Ishikawa (cell line): ENCODE results near the gene NAV3.

Experiments used
- CEBPB ChIP-seq: IDR thresholded peaks from 2 replicates; pipeline ENCODE4 v1.6.1; 2012
- CREB1 ChIP-seq: IDR thresholded peaks from 2 replicates; pipeline ENCODE4 v1.6.1; 2012; ENCODE audit warnings: low read depth
- RAD21 ChIP-seq: IDR thresholded peaks from 2 replicates; pipeline ENCODE4 v1.6.1; 2012; ENCODE audit warnings: low read depth
- TEAD4 ChIP-seq: IDR thresholded peaks from 2 replicates; pipeline ENCODE4 v1.6.1; 2012
- YY1 ChIP-seq: IDR thresholded peaks from 2 replicates; pipeline ENCODE4 v1.6.1; 2012; ENCODE audit warnings: low read depth
- TF ChIP-seq, protein P1 (sequence below): IDR thresholded peaks from 2 replicates; pipeline ENCODE4 v1.6.1; 2012
- TF ChIP-seq, protein P2 (sequence below): IDR thresholded peaks from 2 replicates; pipeline ENCODE4 v1.6.1; 2012

DNA sequence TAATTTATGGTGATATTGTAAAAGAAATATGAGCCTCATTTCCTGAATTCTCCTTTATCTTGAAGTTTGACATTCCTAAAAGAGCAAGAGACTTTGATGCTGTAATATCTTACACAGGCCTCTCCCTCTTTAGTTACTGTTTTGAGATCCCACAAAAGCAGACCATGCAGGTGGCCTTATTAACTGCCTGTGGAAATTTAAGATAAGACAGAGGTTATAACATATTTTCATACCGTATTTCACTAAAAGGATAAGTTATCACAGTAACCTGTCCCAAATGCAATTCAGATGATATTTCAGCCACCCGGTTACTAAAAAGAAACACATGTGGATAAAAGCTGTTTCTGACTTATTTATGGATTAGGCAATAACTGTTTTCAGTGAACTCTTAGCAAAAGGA, 150.1 kb downstream of the NAV3 start:
- no peak for TF ChIP-seq YY1
- TF ChIP-seq, protein P1, sequence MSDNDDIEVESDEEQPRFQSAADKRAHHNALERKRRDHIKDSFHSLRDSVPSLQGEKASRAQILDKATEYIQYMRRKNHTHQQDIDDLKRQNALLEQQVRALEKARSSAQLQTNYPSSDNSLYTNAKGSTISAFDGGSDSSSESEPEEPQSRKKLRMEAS, result no peak
- TF ChIP-seq RAD21, result no peak
- TF ChIP-seq CEBPB, result no peak
- TF ChIP-seq TEAD4, result no peak
- no peak for TF ChIP-seq CREB1
- TF ChIP-seq, protein P2, sequence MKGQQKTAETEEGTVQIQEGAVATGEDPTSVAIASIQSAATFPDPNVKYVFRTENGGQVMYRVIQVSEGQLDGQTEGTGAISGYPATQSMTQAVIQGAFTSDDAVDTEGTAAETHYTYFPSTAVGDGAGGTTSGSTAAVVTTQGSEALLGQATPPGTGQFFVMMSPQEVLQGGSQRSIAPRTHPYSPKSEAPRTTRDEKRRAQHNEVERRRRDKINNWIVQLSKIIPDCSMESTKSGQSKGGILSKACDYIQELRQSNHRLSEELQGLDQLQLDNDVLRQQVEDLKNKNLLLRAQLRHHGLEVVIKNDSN, result no peak
